ENCODE results near the gene MBP. TPM values are rescaled to one million over a fixed set of nuclear protein-coding genes. Genes with fewer than 3 reads are reported as not detected.

MBP gene
- total and polyA plus RNA-seq, 2 of the 13 experiments (the other 11 are each of a cell fraction or from before 2014, with no cell fraction given) = 5.0 to 8.5 TPM

- FAIRE-seq (no peak), ATAC-seq (no peak), DNase-seq (ENCODE audit: low spot score) (no peak)
- Histone ChIP-seq H3K4me3 (replicated peaks in 1 of 3; ENCODE audit: insufficient read depth in 1 of 3, low read depth in 2 of 3, low read length in 3 of 3) (no peak overlapping the region), H3K27ac (ENCODE audit: extremely low read length, insufficient read depth, low read length) (no peak overlapping the region), H3K36me3 (replicated peaks in 1 of 2; ENCODE audit: control insufficient read depth in 1 of 2, insufficient read depth in 2 of 2, low read length in 2 of 2) (peaks cover 8 to 20% of the 10 kb centered on the region in 2 experiments; a peak in 4 of 5 replicates), H3K27me3 (ENCODE audit: control insufficient read depth in 1 of 2, insufficient read depth in 2 of 2, low read length in 2 of 2) (no peaks in the 10 kb centered on the region), H3K4me2 (ENCODE audit: low read depth, low read length) (no peak overlapping the region), H2AFZ (ENCODE audit: low read length) (no peak overlapping the region), H3K9me3 (ENCODE audit: low read length) (no peaks in the 10 kb centered on the region), H3K4me1 (ENCODE audit: insufficient read depth, low read length) (no peaks in the 10 kb centered on the region), H3K79me2 (ENCODE audit: insufficient read depth, low read length) (no peaks in the 10 kb centered on the region), H4K20me1 (ENCODE audit: insufficient read depth, low read length) (no peaks in the 10 kb centered on the region), H3K9ac (ENCODE audit: insufficient read depth, low read depth, low read length) (no peak overlapping the region)
- in situ Hi-C loops (cut with HindIII; ENCODE audit: extremely low pct_ligation_motif_present, low pct_unique_long_range_greater_than_20kb) = no loop called here
- TF ChIP-seq ZNF589 (CRISPR knock-in tag; conservative IDR thresholded peaks at IDR 0.05) (no peak), KDM6A (CRISPR knock-in tag; IDR thresholded peaks at IDR 0.05; ENCODE audit: low read depth) (no peak), ZBTB20 (CRISPR knock-in tag; IDR thresholded peaks at IDR 0.05; ENCODE audit: borderline replicate concordance, low read depth) (no peak), ZNF891 (CRISPR knock-in tag; IDR thresholded peaks at IDR 0.05) (no peak), HNRNPH1 (optimal IDR thresholded peaks at IDR 0.05; ENCODE audit: low read depth, low read length) (no peak), RBAK (CRISPR knock-in tag; IDR thresholded peaks at IDR 0.05) (no peak), MYC (CRISPR knock-in tag; IDR thresholded peaks at IDR 0.05; ENCODE audit: borderline replicate concordance) (no peak), GATAD2A (CRISPR knock-in tag; IDR thresholded peaks at IDR 0.05) (no peak), ZFP91 (CRISPR knock-in tag; IDR thresholded peaks at IDR 0.05; ENCODE audit: borderline replicate concordance) (no peak), REXO4 (CRISPR knock-in tag; IDR thresholded peaks at IDR 0.05; ENCODE audit: borderline replicate concordance) (no peak), ZBTB40 (IDR thresholded peaks at IDR 0.05) (no peak), ZBTB40 (CRISPR knock-in tag; IDR thresholded peaks at IDR 0.05) (no peak), ZNF841 (CRISPR knock-in tag; IDR thresholded peaks at IDR 0.05; ENCODE audit: borderline replicate concordance) (no peak), CEBPG (CRISPR knock-in tag; IDR thresholded peaks at IDR 0.05) (no peak)
- CTCF ChIA-PET (ENCODE audit: low intra/inter-chr PET ratio, low total read pairs) = no interaction called here
- POLR2A ChIA-PET = no interaction called here
- 89% methylated on average over 11 of the region's 16 CpGs for WGBS (ENCODE audit: low lambda C conversion rate)
- intact Hi-C loops (cut with micrococcal nuclease; ENCODE audit: unreplicated experiment) = no loop called here
- BruUV-seq (replicated peaks) = no TSS peak
These were observed 172.0 kb downstream of the MBP start for GRCh38 chr18:76960528-76961035.

Measured in HepG2 (cell line).